HCT116 (cell line): ENCODE measurements around the gene DCLRE1B. TPM values are rescaled to one million over a fixed set of nuclear protein-coding genes. Genes with fewer than 3 reads are reported as not detected.
A peak's percentile ranks its signal among the peaks of the same experiment; 100 is the strongest.

Source experiments
- ATAC-seq: fragments of 200-7000 bp; cut with Tn5 transposase; 2 replicates; pipeline ENCODE4 v1.9.1; 2020; ENCODE audit warnings: mild to moderate bottlenecking, moderate library complexity
- Bru-seq: library from RNA; stranded (reverse); fragments of 400-500 nt; gene quantifications from one replicate; lab custom pipeline; 2021; lab: Mats Ljungman, UMichigan
- BruChase-seq, 2 experiments: library from RNA; stranded (reverse); fragments of 400-500 nt; gene quantifications; one replicate each; lab custom pipeline; 2021; lab: Mats Ljungman, UMichigan
- BruUV-seq: library from RNA; stranded (reverse); fragments of 400-500 nt; replicated peaks from 2 replicates; lab custom pipeline; 2021; lab: Mats Ljungman, UMichigan
- CTCF ChIA-PET: fragments of 300-600 bp; sonication (Branson Sonifier 250); formaldehyde crosslinking; loops from one replicate; lab custom pipeline; 2021; ENCODE audit warnings: antibody characterized with exemption; lab: Charles Lee
- POLR2A ChIA-PET: fragments of 300-600, 350-600 bp; sonication (Branson Sonifier 250); formaldehyde crosslinking; loops from one replicate; lab custom pipeline; 2021; ENCODE audit warnings: antibody characterized with exemption; lab: Charles Lee
- RAD21 ChIA-PET, 2 experiments: fragments of 300-600 bp; sonication (Branson Sonifier 250); formaldehyde crosslinking; loops; one replicate each; lab custom pipeline; 2023; ENCODE audit warnings: low total read pairs in 2 of 2; ENCODE audit not compliant: uncharacterized antibody in 2 of 2, unreplicated experiment in 2 of 2, low non-redundant PET in 1 of 2; lab: Charles Lee
- DNase-seq: peaks from one replicate; pipeline ENCODE4 v3.0.0-alpha.2; 2010; ENCODE audit warnings: low read depth, low spot score
- H2AFZ ChIP-seq: fragments of 200-600 bp; shearing (Covaris generic), sonication (generic); 2 replicates; pipeline ENCODE4 v1.6.1; 2017; ENCODE audit warnings: low read depth, mixed run types, mixed read lengths, antibody characterized with exemption, low read length; ENCODE audit not compliant: poor library complexity, severe bottlenecking
- H3K27ac ChIP-seq: 2 replicates; pipeline ENCODE4 v1.5.1; 2012; ENCODE audit warnings: low read depth, low read length
- H3K27me3 ChIP-seq: fragments of 200-600 bp; sonication (generic); 2 replicates; pipeline ENCODE4 v1.6.1; 2016; ENCODE audit warnings: mixed run types, low read length, mixed read lengths; ENCODE audit not compliant: insufficient read depth
- H3K36me3 ChIP-seq, 2 experiments: fragments of 200-500 bp in 1 of 2; fragments of 200-600 bp in 1 of 2; sonication (Bioruptor generic) in 1 of 2; sonication (generic) in 1 of 2; 2 replicates each; pipeline versions ENCODE4 v1.5.1 to v1.6.1; 2014 to 2016; ENCODE audit warnings: low read length in 2 of 2, inconsistent platforms in 1 of 2, mixed read lengths in 1 of 2, mixed run types in 1 of 2; ENCODE audit not compliant: insufficient read depth in 2 of 2, control insufficient read depth in 1 of 2
- H3K4me1 ChIP-seq, 2 experiments: fragments of 200-600 bp in 1 of 2; sonication (generic) in 1 of 2; 2 replicates each; pipeline versions ENCODE4 v1.5.1 to v1.6.1; 2012 to 2017; ENCODE audit warnings: low read length in 2 of 2, inconsistent platforms in 1 of 2, mild to moderate bottlenecking in 1 of 2, mixed read lengths in 1 of 2, mixed run types in 1 of 2, moderate library complexity in 1 of 2; ENCODE audit not compliant: insufficient read depth in 2 of 2, control insufficient read depth in 1 of 2
- H3K4me2 ChIP-seq: fragments of 200-600 bp; sonication (generic); 2 replicates; pipeline ENCODE4 v1.6.1; 2017; ENCODE audit warnings: mixed run types, low read length, mixed read lengths
- H3K4me3 ChIP-seq, 2 experiments: fragments of 200-600 bp in 1 of 2; sonication (generic) in 1 of 2; replicated peaks in 1 of 2; 2 replicates each; pipeline ENCODE4 v1.5.1; 2011 to 2016; ENCODE audit warnings: low read length in 2 of 2, control low read depth in 1 of 2, low read depth in 1 of 2, mild to moderate bottlenecking in 1 of 2, mixed read lengths in 1 of 2, mixed run types in 1 of 2
- H3K79me2 ChIP-seq: fragments of 200-600 bp; sonication (generic); 2 replicates; pipeline ENCODE4 v1.6.1; 2017; ENCODE audit warnings: mild to moderate bottlenecking, mixed run types, low read length, moderate library complexity, mixed read lengths; ENCODE audit not compliant: insufficient read depth
- H3K9ac ChIP-seq: fragments of 200-600 bp; sonication (generic); 2 replicates; pipeline ENCODE4 v1.6.1; 2016; ENCODE audit warnings: low read length, mixed read lengths
- H3K9me2 ChIP-seq: fragments of 200-600 bp; sonication (generic), shearing (Covaris generic); 2 replicates; pipeline ENCODE4 v1.6.1; 2017; ENCODE audit warnings: mixed run types, mild to moderate bottlenecking, moderate library complexity; ENCODE audit not compliant: insufficient read depth
- H3K9me3 ChIP-seq, 2 experiments: fragments of 200-500 bp in 1 of 2; fragments of 200-600 bp in 1 of 2; sonication (Bioruptor generic) in 1 of 2; sonication (generic) in 1 of 2; 2 replicates each; pipeline ENCODE4 v1.6.1; 2014 to 2017; ENCODE audit warnings: low read length in 2 of 2, mixed read lengths in 2 of 2, inconsistent platforms in 1 of 2, low read depth in 1 of 2, mild to moderate bottlenecking in 1 of 2, mixed run types in 1 of 2, moderate library complexity in 1 of 2; ENCODE audit not compliant: control insufficient read depth in 1 of 2, insufficient read depth in 1 of 2
- H4K20me1 ChIP-seq: fragments of 200-600 bp; sonication (generic), shearing (Covaris generic); 2 replicates; pipeline ENCODE4 v1.6.1; 2017; ENCODE audit warnings: mixed run types, mild to moderate bottlenecking, moderate library complexity; ENCODE audit not compliant: insufficient read depth
- CBX3 ChIP-seq: IDR thresholded peaks from 2 replicates; pipeline ENCODE4 v1.6.1; 2012; ENCODE audit warnings: low read depth
- CEBPB ChIP-seq: IDR thresholded peaks from 2 replicates; pipeline ENCODE4 v1.6.1; 2012; ENCODE audit warnings: low read depth
- EGR1 ChIP-seq: IDR thresholded peaks from 2 replicates; pipeline ENCODE4 v1.6.1; 2012; ENCODE audit warnings: low read depth
- ELF1 ChIP-seq: IDR thresholded peaks from 2 replicates; pipeline ENCODE4 v1.6.1; 2012; ENCODE audit warnings: low read depth, borderline replicate concordance
- EZH2phosphoT487 ChIP-seq: fragments of 200-600 bp; IDR thresholded peaks from 2 replicates; pipeline ENCODE4 v1.6.1; 2018; ENCODE audit warnings: antibody characterized with exemption, borderline replicate concordance
- MAX ChIP-seq: IDR thresholded peaks from 2 replicates; pipeline ENCODE4 v1.6.1; 2012
- POLR2A ChIP-seq: IDR thresholded peaks from 2 replicates; pipeline ENCODE4 v1.7.0; 2011; ENCODE audit warnings: borderline replicate concordance; ENCODE audit not compliant: insufficient read depth, insufficient read length; ENCODE audit errors: extremely low read depth
- POLR2AphosphoS5 ChIP-seq: IDR thresholded peaks from 2 replicates; pipeline ENCODE4 v1.6.1; 2011; ENCODE audit warnings: mild to moderate bottlenecking, low read depth, low read length, moderate library complexity
- RAD21 ChIP-seq: IDR thresholded peaks from 2 replicates; pipeline ENCODE4 v1.6.1; 2012; ENCODE audit warnings: low read depth, mild to moderate bottlenecking
- SIN3A ChIP-seq: IDR thresholded peaks from 2 replicates; pipeline ENCODE4 v1.6.1; 2012; ENCODE audit warnings: low read depth
- SP1 ChIP-seq: IDR thresholded peaks from 2 replicates; pipeline ENCODE4 v1.6.1; 2012; ENCODE audit warnings: low read depth
- SRF ChIP-seq: IDR thresholded peaks from 2 replicates; pipeline ENCODE4 v1.6.1; 2012; ENCODE audit warnings: low read depth
- TCF7L2 ChIP-seq: IDR thresholded peaks from 2 replicates; pipeline ENCODE4 v1.7.0; 2011; ENCODE audit warnings: borderline replicate concordance, inconsistent platforms; ENCODE audit not compliant: insufficient read depth, insufficient read length; ENCODE audit errors: extremely low read depth
- YY1 ChIP-seq: IDR thresholded peaks from 2 replicates; pipeline ENCODE4 v1.6.1; 2011; ENCODE audit warnings: low read length, low read depth, moderate library complexity, mild to moderate bottlenecking; ENCODE audit not compliant: insufficient replicate concordance; ENCODE audit errors: extremely low read depth
- ZFX ChIP-seq: fragments of 450-650 bp; IDR thresholded peaks from 2 replicates; pipeline ENCODE4 v1.6.1; 2017
- ZNF274 ChIP-seq: fragments of 200-500 bp; sonication (Bioruptor generic); IDR thresholded peaks from 2 replicates; pipeline ENCODE4 v1.6.1; 2014; ENCODE audit warnings: mild to moderate bottlenecking, low read depth, low read length, inconsistent platforms
- intact Hi-C: fragments of 100-400 bp; cut with micrococcal nuclease; formaldehyde crosslinking; loops from 2 replicates; pipeline ENCODE4 v1.10.0; 2022
- long read RNA-seq: library from polyadenylated mRNA; unstranded; transcript quantifications from one replicate; pipeline ENCODE4 v2.0.0, GENCODE V29; 2021; ENCODE audit not compliant: unreplicated experiment
- polyA plus RNA-seq: library from polyadenylated mRNA; unstranded; fragments of >200 nt; gene quantifications from 2 replicates; pipeline ENCODE4 v1.2.1, GENCODE V29; 2012; ENCODE audit warnings: missing spikeins
- total RNA-seq: library from RNA; stranded (reverse); gene quantifications from one replicate; pipeline ENCODE4 v1.2.1, GENCODE V29; 2021; ENCODE audit not compliant: unreplicated experiment
- TF ChIP-seq, protein P1 (sequence below): IDR thresholded peaks from 2 replicates; pipeline ENCODE4 v1.6.1; 2011; ENCODE audit warnings: mild to moderate bottlenecking, low read length, moderate library complexity; ENCODE audit not compliant: insufficient replicate concordance; ENCODE audit errors: extremely low read depth
- TF ChIP-seq, protein P2 (sequence below), 3 experiments: fragments of 200-600 bp in 1 of 3; sonication (generic) in 1 of 3; IDR thresholded peaks in 2 of 3; conservative IDR thresholded peaks in 1 of 3; 2 replicates each; pipeline ENCODE4 v1.5.1; 2012 to 2017; ENCODE audit warnings: low read depth in 2 of 3, low read length in 2 of 3, antibody characterized with exemption in 1 of 3, borderline replicate concordance in 1 of 3, control low read depth in 1 of 3, mild to moderate bottlenecking in 1 of 3, mixed read lengths in 1 of 3, mixed run types in 1 of 3, moderate library complexity in 1 of 3; ENCODE audit not compliant: insufficient read depth in 1 of 3

DCLRE1B gene
- total RNA-seq (13.4 TPM), Bru-seq, nascent RNA (percentile 63 among the genes with signal in this experiment), BruChase-seq, experiment 1, labeled RNA remaining after a 6-hour chase (percentile 60 among the genes with signal in this experiment), BruChase-seq, experiment 2, labeled RNA remaining after a 2-hour chase (percentile 87 among the genes with signal in this experiment)
- 5.6 and 8.4 TPM in 2 replicates for polyA plus RNA-seq
- long read RNA-seq, transcript DCLRE1B-203 (3 exons, 1,960 nt): minor isoform, 6 of 30 reads
- long read RNA-seq, transcript DCLRE1B-201 (4 exons, 3,940 nt): major isoform, 17 of 30 reads
- long read RNA-seq, partial matches to known transcripts: 6 of 30 reads
- long read RNA-seq, other reads (novel, unspliced or antisense): 0 of 30 reads

DNA sequence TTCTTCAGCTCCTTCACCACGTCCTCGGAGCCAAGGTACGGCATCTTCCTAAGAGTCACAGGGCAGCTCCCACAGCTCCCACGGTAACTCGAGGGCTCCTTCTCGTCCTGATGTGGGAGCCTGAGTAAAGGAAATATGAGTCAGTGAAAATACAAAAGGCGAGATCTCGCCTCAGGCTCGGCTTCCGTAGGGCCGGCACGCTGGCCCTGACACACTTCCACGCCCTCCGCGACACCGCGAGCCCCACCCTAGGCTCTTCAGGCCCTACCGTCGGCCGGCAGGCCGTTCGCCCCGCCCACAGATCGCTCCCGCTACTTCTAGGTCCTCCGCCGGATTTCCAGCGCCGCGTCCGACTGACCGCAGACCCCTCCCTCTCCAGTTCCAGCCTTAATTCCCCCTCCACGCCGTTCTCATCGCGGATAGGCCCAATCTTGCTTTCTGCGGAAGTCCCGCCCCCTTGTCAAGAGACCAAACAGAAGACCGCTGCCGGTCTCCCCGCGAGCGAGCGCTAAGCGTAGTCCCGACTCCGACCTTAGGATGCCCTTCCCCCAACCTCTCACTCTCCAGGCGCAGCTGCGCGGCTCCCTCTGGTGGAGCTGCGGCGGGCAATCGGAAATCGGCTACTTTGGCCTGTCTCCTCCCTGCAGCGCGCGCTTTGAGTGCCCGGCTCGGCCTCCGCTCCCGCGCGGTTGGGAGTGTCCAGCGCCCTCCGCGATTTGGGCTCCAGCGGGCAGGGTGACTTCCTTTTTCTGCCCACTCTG lies at the start of gene DCLRE1B, which contains the start of gene AP4B1:
DCLRE1B (plus strand) TSS at position 653 of the 761 bp plus-strand sequence. CDS start 261 bp downstream, outside the sequence.
AP4B1 (minus strand) TSS at position 126 of the 761 bp plus-strand sequence; CDS start at position 44, 82 bp downstream.
- Histone ChIP-seq H3K27me3 (no peaks in the 10 kb centered on the region), H3K9me3 (no peaks in the 10 kb centered on the region), H3K4me1 (peaks cover 4 to 15% of the 10 kb centered on the region in 2 experiments; a peak in 3 of 4 replicates), H3K79me2 (peaks cover 26% of the 10 kb centered on the region), H4K20me1 (no peaks in the 10 kb centered on the region), H3K27ac (peak within 1 kb of the TSS; percentile 83), H2AFZ (peak within 1 kb of the TSS; percentile 49), H3K9ac (peak within 1 kb of the TSS; percentile 90), H3K9me2 (no peaks in the 10 kb centered on the region), H3K36me3 (peaks cover 6 to 8% of the 10 kb centered on the region in 2 experiments; a peak in 2 of 4 replicates), H3K4me2 (peak within 1 kb of the TSS; percentile 86), H3K4me3 (peak within 1 kb of the TSS; percentile 99)
- BruUV-seq: no TSS peak
- DNase-seq (peak; percentile 99), ATAC-seq (peak; percentile 92)
- ChIA-PET RAD21 (interaction anchor here in 1 of 2 experiments (0.6 to 1.4 kb wide), 2 partner anchors 24 to 58 kb away, joined by 3 read pairs; partner anchors contain the start of gene HIPK1), POLR2A (interaction anchor here (0.7 to 3.4 kb wide), 2 partner anchors 20 to 25 kb away, joined by 4 to 24 read pairs; partner anchors contain the start of gene HIPK1), CTCF (interaction anchor here (0.6 to 1.7 kb wide), 2 partner anchors 24 to 915 kb away, joined by 5 to 6 read pairs; partner anchors contain the start of gene HIPK1)
- intact Hi-C loops: loop anchor here (1.0 to 10.0 kb wide), 4 partner anchors 24 to 770 kb away; partner anchors contain the start of genes HIPK1 and RSBN1
- TF ChIP-seq EGR1 (peak; percentile 13; the same call in 1 of the 2 replicates), RAD21 (peak; percentile 93), SP1 (peak; percentile 92), ZNF274 (no peak), POLR2A (peak; percentile 63), MAX (peak; percentile 82), ELF1 (peak; percentile 71), SIN3A (peak; percentile 82; the same call in 1 of the 2 replicates), CEBPB (no peak), EZH2phosphoT487 (no peak), YY1 (peak; percentile 85), TCF7L2 (peak; percentile 93), SRF (peak; percentile 95), ZFX (no peak), POLR2AphosphoS5 (peak; percentile 79), CBX3 (peak; percentile 53)
- TF ChIP-seq, protein P1, sequence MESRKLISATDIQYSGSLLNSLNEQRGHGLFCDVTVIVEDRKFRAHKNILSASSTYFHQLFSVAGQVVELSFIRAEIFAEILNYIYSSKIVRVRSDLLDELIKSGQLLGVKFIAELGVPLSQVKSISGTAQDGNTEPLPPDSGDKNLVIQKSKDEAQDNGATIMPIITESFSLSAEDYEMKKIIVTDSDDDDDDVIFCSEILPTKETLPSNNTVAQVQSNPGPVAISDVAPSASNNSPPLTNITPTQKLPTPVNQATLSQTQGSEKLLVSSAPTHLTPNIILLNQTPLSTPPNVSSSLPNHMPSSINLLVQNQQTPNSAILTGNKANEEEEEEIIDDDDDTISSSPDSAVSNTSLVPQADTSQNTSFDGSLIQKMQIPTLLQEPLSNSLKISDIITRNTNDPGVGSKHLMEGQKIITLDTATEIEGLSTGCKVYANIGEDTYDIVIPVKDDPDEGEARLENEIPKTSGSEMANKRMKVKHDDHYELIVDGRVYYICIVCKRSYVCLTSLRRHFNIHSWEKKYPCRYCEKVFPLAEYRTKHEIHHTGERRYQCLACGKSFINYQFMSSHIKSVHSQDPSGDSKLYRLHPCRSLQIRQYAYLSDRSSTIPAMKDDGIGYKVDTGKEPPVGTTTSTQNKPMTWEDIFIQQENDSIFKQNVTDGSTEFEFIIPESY: peak; percentile 79
- TF ChIP-seq, protein P2, sequence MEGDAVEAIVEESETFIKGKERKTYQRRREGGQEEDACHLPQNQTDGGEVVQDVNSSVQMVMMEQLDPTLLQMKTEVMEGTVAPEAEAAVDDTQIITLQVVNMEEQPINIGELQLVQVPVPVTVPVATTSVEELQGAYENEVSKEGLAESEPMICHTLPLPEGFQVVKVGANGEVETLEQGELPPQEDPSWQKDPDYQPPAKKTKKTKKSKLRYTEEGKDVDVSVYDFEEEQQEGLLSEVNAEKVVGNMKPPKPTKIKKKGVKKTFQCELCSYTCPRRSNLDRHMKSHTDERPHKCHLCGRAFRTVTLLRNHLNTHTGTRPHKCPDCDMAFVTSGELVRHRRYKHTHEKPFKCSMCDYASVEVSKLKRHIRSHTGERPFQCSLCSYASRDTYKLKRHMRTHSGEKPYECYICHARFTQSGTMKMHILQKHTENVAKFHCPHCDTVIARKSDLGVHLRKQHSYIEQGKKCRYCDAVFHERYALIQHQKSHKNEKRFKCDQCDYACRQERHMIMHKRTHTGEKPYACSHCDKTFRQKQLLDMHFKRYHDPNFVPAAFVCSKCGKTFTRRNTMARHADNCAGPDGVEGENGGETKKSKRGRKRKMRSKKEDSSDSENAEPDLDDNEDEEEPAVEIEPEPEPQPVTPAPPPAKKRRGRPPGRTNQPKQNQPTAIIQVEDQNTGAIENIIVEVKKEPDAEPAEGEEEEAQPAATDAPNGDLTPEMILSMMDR (IDR thresholded peaks at IDR 0.05 in 2 of 3, conservative IDR thresholded peaks at IDR 0.05 in 1 of 3; ENCODE audit: borderline replicate concordance in 1 of 3, insufficient read depth in 1 of 3, low read depth in 2 of 3, low read length in 2 of 3): peak; percentile 54 to 77 (median 54); a peak in 5 of 6 replicates
